A673 (cell line): ENCODE data around the gene PDE11A.

ENCODE experiments used
- EZH2 ChIP-seq: fragments of 200-600 bp; sonication (generic); IDR thresholded peaks from 2 replicates; pipeline ENCODE4 v1.6.1; 2017; ENCODE audit warnings: borderline replicate concordance, low read depth, mild to moderate bottlenecking, mixed read lengths, antibody characterized with exemption, low read length; ENCODE audit not compliant: poor library complexity, severe bottlenecking
- TF ChIP-seq, protein P1 (sequence below): fragments of 300-800, 200-600 bp; sonication (generic); conservative IDR thresholded peaks from 2 replicates; pipeline ENCODE4 v1.5.1; 2017; ENCODE audit warnings: low read depth, mild to moderate bottlenecking, antibody characterized with exemption, low read length, moderate library complexity, mixed read lengths

DNA sequence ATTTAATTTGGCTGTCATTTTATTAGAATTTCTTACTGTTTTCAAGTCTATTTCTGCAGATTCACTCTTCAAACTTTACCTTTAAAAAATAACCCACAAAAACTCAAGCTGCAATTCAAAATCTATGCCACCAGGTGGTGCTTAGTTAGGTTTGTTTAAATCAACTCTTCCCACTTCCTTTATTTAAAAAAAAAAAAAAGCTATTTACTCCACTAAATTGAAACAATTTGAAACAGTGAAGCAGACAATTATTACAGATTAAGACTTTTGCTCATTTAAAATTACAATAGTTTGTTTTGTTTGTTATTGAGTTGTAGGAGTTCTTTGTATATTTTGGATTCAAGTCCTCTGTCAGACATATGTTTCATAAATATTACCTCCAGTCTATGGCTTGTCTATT lies 300.0 kb downstream of the PDE11A start:
- no peak for TF ChIP-seq EZH2
- TF ChIP-seq, protein P1, sequence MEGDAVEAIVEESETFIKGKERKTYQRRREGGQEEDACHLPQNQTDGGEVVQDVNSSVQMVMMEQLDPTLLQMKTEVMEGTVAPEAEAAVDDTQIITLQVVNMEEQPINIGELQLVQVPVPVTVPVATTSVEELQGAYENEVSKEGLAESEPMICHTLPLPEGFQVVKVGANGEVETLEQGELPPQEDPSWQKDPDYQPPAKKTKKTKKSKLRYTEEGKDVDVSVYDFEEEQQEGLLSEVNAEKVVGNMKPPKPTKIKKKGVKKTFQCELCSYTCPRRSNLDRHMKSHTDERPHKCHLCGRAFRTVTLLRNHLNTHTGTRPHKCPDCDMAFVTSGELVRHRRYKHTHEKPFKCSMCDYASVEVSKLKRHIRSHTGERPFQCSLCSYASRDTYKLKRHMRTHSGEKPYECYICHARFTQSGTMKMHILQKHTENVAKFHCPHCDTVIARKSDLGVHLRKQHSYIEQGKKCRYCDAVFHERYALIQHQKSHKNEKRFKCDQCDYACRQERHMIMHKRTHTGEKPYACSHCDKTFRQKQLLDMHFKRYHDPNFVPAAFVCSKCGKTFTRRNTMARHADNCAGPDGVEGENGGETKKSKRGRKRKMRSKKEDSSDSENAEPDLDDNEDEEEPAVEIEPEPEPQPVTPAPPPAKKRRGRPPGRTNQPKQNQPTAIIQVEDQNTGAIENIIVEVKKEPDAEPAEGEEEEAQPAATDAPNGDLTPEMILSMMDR = peak; percentile 63
